ENCODE data around the gene CYP4F8.

The CYP4F8 gene

DNA sequence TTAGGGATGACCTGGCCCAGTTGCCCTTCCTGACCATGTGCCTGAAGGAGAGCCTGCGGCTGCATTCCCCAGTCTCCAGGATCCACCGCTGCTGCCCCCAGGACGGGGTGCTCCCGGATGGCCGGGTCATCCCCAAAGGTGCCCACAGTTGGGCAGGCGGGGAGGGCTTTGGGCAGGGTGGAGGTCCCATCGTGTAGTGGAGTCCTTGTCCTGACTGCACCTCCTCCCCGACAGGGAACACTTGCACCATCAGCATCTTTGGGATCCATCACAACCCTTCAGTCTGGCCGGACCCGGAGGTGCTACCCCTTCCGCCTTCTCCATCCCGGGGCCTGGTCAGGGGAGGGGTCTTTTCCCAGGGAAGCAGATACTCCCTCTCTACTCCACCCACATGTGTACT is 31.7 kb upstream of the CYP4F8 start:
- TF ChIP-seq, protein P1, sequence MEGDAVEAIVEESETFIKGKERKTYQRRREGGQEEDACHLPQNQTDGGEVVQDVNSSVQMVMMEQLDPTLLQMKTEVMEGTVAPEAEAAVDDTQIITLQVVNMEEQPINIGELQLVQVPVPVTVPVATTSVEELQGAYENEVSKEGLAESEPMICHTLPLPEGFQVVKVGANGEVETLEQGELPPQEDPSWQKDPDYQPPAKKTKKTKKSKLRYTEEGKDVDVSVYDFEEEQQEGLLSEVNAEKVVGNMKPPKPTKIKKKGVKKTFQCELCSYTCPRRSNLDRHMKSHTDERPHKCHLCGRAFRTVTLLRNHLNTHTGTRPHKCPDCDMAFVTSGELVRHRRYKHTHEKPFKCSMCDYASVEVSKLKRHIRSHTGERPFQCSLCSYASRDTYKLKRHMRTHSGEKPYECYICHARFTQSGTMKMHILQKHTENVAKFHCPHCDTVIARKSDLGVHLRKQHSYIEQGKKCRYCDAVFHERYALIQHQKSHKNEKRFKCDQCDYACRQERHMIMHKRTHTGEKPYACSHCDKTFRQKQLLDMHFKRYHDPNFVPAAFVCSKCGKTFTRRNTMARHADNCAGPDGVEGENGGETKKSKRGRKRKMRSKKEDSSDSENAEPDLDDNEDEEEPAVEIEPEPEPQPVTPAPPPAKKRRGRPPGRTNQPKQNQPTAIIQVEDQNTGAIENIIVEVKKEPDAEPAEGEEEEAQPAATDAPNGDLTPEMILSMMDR (IDR thresholded peaks at IDR 0.05; ENCODE audit: insufficient read depth, low read length, poor library complexity, severe bottlenecking): no peak
- H3K4me3 ChIP-seq (replicated peaks; ENCODE audit: low read depth, low read length): no peak overlapping the region
- no peak for DNase-seq (ENCODE audit: extremely low read depth, insufficient read length)
- no peaks in the 10 kb centered on the region for H3K36me3 ChIP-seq (ENCODE audit: control insufficient read depth, insufficient read depth, low read length)
- H3K27me3 ChIP-seq (replicated peaks; ENCODE audit: control insufficient read depth, insufficient read depth, low read length): no peaks in the 10 kb centered on the region; the same call in 1 of the 2 replicates

DNA sequence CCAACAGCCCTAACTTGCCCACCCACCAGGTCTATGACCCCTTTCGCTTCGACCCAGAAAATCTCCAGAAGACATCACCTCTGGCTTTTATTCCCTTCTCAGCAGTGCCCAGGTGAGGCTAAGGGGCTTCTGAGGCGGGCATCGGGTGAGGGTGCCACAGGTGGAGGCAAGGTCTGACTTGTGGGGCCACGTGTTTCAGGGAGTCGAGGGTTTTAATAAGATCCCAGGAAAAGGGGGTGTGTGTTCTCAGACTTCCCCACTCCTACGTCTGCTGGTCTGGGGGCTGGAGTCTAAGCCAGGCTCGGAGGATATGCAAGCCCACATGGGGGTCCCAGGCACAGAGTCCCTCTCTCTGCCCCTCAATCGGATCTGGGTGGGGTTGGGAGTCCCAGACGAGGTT is 30.9 kb upstream of the CYP4F8 start:
- H3K36me3 ChIP-seq (ENCODE audit: control insufficient read depth, insufficient read depth, low read length): no peaks in the 10 kb centered on the region
- H3K4me3 ChIP-seq (replicated peaks; ENCODE audit: low read depth, low read length): no peak overlapping the region
- TF ChIP-seq, protein P1 (IDR thresholded peaks at IDR 0.05; ENCODE audit: insufficient read depth, low read length, poor library complexity, severe bottlenecking): no peak
- no peak for DNase-seq (ENCODE audit: extremely low read depth, insufficient read length)
- no peaks in the 10 kb centered on the region; the same call in 1 of the 2 replicates for H3K27me3 ChIP-seq (replicated peaks; ENCODE audit: control insufficient read depth, insufficient read depth, low read length)

DNA sequence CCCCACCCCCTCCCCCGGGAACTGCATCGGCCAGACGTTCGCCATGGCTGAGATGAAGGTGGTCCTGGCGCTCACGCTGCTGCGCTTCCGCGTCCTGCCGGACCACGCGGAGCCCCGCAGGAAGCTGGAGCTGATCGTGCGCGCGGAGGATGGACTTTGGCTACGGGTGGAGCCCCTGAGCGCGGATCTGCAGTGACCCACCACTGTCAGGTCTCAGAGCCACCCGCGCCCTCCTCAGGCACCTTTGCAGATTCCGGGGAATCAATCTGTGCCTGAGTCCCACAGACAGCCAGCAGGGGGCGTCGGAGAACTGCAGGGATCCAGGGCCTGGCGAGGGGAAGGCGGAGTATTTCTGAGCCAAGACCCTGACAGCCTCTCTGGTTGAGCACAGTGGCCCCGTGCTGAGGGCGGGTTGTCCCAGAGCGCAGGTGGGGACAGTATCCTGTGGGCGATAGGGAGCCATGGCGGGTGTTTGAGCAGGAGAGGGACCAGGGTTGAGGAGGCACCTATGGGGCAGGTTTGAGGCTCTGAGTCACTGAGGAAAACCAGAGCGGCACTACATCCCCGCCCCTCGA is 30.4 kb upstream of the CYP4F8 start:
- TF ChIP-seq, protein P1 (IDR thresholded peaks at IDR 0.05; ENCODE audit: insufficient read depth, low read length, poor library complexity, severe bottlenecking): peak; percentile 97
- H3K36me3 ChIP-seq (ENCODE audit: control insufficient read depth, insufficient read depth, low read length): no peaks in the 10 kb centered on the region
- peak; percentile 48 for DNase-seq (ENCODE audit: extremely low read depth, insufficient read length)
- H3K27me3 ChIP-seq (replicated peaks; ENCODE audit: control insufficient read depth, insufficient read depth, low read length): no peaks in the 10 kb centered on the region; the same call in 1 of the 2 replicates
- no peak overlapping the region for H3K4me3 ChIP-seq (replicated peaks; ENCODE audit: low read depth, low read length)

DNA sequence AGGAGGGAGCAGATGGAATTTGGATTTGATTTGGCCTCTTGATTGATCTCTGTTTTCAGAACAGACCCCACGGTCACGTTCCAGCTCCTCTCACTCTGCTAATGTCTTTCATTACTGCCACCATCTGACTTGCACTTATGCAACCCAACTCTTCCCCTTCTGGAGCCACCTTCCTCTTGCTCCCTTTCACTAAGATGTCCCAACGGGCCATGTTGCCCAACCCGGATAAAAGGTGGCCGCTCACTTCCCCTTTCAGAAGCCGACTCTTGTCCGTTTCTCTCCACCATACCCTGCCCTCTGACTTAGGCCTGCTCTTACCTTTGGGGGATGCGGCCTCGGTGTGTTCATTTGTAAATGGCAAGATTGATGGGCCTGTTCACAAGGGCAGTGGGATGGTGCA is 27.4 kb upstream of the CYP4F8 start:
- no peak overlapping the region for H3K4me3 ChIP-seq (replicated peaks; ENCODE audit: low read depth, low read length)
- no peak for DNase-seq (ENCODE audit: extremely low read depth, insufficient read length)
- TF ChIP-seq, protein P1 (IDR thresholded peaks at IDR 0.05; ENCODE audit: insufficient read depth, low read length, poor library complexity, severe bottlenecking): no peak
- H3K36me3 ChIP-seq (ENCODE audit: control insufficient read depth, insufficient read depth, low read length): no peaks in the 10 kb centered on the region
- no peaks in the 10 kb centered on the region; the same call in 1 of the 2 replicates for H3K27me3 ChIP-seq (replicated peaks; ENCODE audit: control insufficient read depth, insufficient read depth, low read length)

DNA sequence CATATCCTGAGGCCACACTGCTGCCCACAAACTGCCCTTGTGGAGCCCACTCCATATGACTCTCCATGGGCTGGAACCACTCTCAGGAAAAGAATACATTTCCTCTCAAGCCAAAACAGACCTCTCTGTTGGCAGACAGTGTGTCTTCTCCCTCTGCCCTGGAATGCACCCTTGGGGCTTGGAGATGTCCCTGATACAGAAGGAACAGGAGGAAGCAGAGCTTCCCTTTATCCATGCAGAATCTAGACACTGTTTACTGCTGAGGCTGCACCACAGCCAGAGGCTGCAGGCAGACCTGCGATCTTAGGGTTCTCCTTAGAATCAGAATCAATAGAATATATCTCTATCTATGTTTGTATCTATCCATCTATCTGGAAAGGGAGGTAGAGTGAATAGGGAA is 26.8 kb upstream of the CYP4F8 start:
- TF ChIP-seq, protein P1 (IDR thresholded peaks at IDR 0.05; ENCODE audit: insufficient read depth, low read length, poor library complexity, severe bottlenecking): no peak
- Histone ChIP-seq H3K4me3 (replicated peaks; ENCODE audit: low read depth, low read length) (no peak overlapping the region), H3K27me3 (replicated peaks; ENCODE audit: control insufficient read depth, insufficient read depth, low read length) (no peaks in the 10 kb centered on the region), H3K36me3 (ENCODE audit: control insufficient read depth, insufficient read depth, low read length) (no peaks in the 10 kb centered on the region)
- DNase-seq (ENCODE audit: extremely low read depth, insufficient read length): no peak

Data from GM06990 (cell line).